ENCODE results near the gene UCN. TPM values are rescaled to one million over a fixed set of nuclear protein-coding genes. Genes with fewer than 3 reads are reported as not detected.

Gene UCN
- polyA plus RNA-seq, 1 donor (not counting 4 experiments of a cell fraction or from before 2014, with no cell fraction given): 0.10 TPM

DNA sequence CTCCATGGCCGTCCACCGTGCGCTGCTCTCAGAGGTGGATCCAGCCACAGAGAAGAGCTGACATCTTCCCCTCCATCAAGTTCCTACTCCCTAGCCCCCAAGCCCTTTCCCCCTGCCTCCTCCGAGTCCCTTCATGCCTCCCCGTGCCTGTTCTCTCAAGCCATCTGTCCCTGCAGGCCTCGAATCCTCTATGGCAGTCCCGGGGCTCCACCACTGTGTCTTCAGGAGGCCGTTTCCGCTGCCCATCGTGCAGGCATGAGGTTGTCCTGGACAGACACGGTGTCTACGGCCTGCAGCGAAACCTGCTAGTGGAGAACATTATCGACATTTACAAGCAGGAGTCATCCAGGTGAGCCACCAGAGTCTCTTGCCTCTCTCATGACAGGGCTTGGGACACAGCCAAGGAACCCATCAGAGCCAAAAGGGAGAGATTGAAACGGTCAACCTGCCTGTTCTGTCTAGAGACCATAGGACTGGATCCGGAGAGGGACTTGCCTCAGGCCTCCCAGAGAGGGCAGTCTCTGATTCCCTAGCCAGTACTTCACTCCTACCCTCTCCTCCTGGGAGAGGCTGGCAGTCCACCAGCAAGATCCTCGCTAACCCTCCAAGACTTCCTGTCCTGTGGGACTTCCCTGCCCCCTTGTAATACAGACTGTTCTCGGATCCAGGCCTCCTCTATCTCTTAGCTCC, 9.7 kb downstream of the UCN start:
- no peak overlapping the region for H3K27ac ChIP-seq (ENCODE audit: control insufficient read depth, insufficient read depth, low read length)
- DNase-seq (ENCODE audit: low read depth, low spot score): no peak
- H3K36me3 ChIP-seq (ENCODE audit: control insufficient read depth in 2 of 2, extremely low read depth in 1 of 2, insufficient read depth in 2 of 2, low read length in 2 of 2): no peaks in the 10 kb centered on the region
- H3K79me2 ChIP-seq (ENCODE audit: control insufficient read depth, insufficient read depth, low read length): no peaks in the 10 kb centered on the region
- no peak overlapping the region for H2AFZ ChIP-seq (ENCODE audit: control insufficient read depth, low read length)
- H3K9ac ChIP-seq (ENCODE audit: control insufficient read depth, extremely low read depth, insufficient read depth, low read length): no peak overlapping the region
- no peak for TF ChIP-seq EZH2 (IDR thresholded peaks at IDR 0.05; ENCODE audit: low read length)
- TF ChIP-seq, protein P1, sequence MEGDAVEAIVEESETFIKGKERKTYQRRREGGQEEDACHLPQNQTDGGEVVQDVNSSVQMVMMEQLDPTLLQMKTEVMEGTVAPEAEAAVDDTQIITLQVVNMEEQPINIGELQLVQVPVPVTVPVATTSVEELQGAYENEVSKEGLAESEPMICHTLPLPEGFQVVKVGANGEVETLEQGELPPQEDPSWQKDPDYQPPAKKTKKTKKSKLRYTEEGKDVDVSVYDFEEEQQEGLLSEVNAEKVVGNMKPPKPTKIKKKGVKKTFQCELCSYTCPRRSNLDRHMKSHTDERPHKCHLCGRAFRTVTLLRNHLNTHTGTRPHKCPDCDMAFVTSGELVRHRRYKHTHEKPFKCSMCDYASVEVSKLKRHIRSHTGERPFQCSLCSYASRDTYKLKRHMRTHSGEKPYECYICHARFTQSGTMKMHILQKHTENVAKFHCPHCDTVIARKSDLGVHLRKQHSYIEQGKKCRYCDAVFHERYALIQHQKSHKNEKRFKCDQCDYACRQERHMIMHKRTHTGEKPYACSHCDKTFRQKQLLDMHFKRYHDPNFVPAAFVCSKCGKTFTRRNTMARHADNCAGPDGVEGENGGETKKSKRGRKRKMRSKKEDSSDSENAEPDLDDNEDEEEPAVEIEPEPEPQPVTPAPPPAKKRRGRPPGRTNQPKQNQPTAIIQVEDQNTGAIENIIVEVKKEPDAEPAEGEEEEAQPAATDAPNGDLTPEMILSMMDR (optimal IDR thresholded peaks at IDR 0.05 in 1 of 3, IDR thresholded peaks at IDR 0.05 in 1 of 3, conservative IDR thresholded peaks at IDR 0.05 in 1 of 3; ENCODE audit: extremely low read depth in 1 of 3, insufficient read depth in 2 of 3, low read length in 3 of 3): no peak
- H4K20me1 ChIP-seq (ENCODE audit: control insufficient read depth, extremely low read depth, insufficient read depth, low read length): no peaks in the 10 kb centered on the region
- H3K4me1 ChIP-seq (ENCODE audit: control insufficient read depth, extremely low read depth, insufficient read depth, low read length): peaks cover 3% of the 10 kb centered on the region
- H3K27me3 ChIP-seq (ENCODE audit: control insufficient read depth, extremely low read depth, insufficient read depth, low read length): no peaks in the 10 kb centered on the region
- FAIRE-seq: no peak
- H3K9me3 ChIP-seq (ENCODE audit: control insufficient read depth, low read depth, low read length): no peaks in the 10 kb centered on the region
- no peaks in the 10 kb centered on the region for H3K9me1 ChIP-seq (ENCODE audit: control insufficient read depth, extremely low read depth, insufficient read depth, low read length)
- H3K4me2 ChIP-seq (ENCODE audit: control insufficient read depth, extremely low read depth, insufficient read depth, low read depth, low read length): no peak overlapping the region
- no peak overlapping the region for H3K4me3 ChIP-seq (ENCODE audit: control insufficient read depth in 2 of 3, extremely low read depth in 1 of 3, insufficient read depth in 2 of 3, low read depth in 1 of 3, low read length in 3 of 3)
- dilution Hi-C loops (cut with MboI; ENCODE audit: extremely low pct_ligation_motif_present, low sequenced_read_pairs): no loop called here

DNA sequence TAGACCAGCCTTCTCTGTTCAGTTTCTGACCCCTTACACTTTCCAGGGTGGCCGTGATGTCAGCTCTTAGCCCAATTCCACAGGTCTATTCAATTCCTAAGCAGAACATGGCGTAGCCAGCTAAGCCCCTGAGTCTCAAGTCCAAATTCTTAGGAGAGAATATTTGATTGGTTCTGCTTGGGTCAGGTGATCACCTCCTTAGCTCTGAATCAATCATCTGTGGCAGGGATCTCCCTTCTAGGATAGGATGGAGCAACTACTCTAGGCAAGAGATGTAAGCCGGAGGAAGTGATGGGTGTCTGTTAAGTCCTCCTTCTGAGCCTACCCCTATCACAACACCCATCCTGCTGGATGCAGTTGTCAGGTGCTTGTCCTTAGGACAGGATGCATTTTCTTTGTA, 11.1 kb downstream of the UCN start:
- FAIRE-seq (no peak), DNase-seq (ENCODE audit: low read depth, low spot score) (no peak)
- Histone ChIP-seq H3K36me3 (ENCODE audit: control insufficient read depth in 2 of 2, extremely low read depth in 1 of 2, insufficient read depth in 2 of 2, low read length in 2 of 2) (no peaks in the 10 kb centered on the region), H3K79me2 (ENCODE audit: control insufficient read depth, insufficient read depth, low read length) (no peaks in the 10 kb centered on the region), H3K9ac (ENCODE audit: control insufficient read depth, extremely low read depth, insufficient read depth, low read length) (no peak overlapping the region), H3K27me3 (ENCODE audit: control insufficient read depth, extremely low read depth, insufficient read depth, low read length) (no peaks in the 10 kb centered on the region), H2AFZ (ENCODE audit: control insufficient read depth, low read length) (no peak overlapping the region), H3K4me2 (ENCODE audit: control insufficient read depth, extremely low read depth, insufficient read depth, low read depth, low read length) (no peak overlapping the region), H3K9me3 (ENCODE audit: control insufficient read depth, low read depth, low read length) (no peaks in the 10 kb centered on the region), H3K27ac (ENCODE audit: control insufficient read depth, insufficient read depth, low read length) (no peak overlapping the region), H4K20me1 (ENCODE audit: control insufficient read depth, extremely low read depth, insufficient read depth, low read length) (no peaks in the 10 kb centered on the region), H3K4me1 (ENCODE audit: control insufficient read depth, extremely low read depth, insufficient read depth, low read length) (peaks cover 8% of the 10 kb centered on the region), H3K9me1 (ENCODE audit: control insufficient read depth, extremely low read depth, insufficient read depth, low read length) (no peaks in the 10 kb centered on the region), H3K4me3 (ENCODE audit: control insufficient read depth in 2 of 3, extremely low read depth in 1 of 3, insufficient read depth in 2 of 3, low read depth in 1 of 3, low read length in 3 of 3) (no peak overlapping the region)
- dilution Hi-C loops (cut with MboI; ENCODE audit: extremely low pct_ligation_motif_present, low sequenced_read_pairs): no loop called here
- TF ChIP-seq, protein P1 (optimal IDR thresholded peaks at IDR 0.05 in 1 of 3, IDR thresholded peaks at IDR 0.05 in 1 of 3, conservative IDR thresholded peaks at IDR 0.05 in 1 of 3; ENCODE audit: extremely low read depth in 1 of 3, insufficient read depth in 2 of 3, low read length in 3 of 3): no peak
- TF ChIP-seq EZH2 (IDR thresholded peaks at IDR 0.05; ENCODE audit: low read length): no peak

All from keratinocyte (primary cell).